Chondrocyte (in vitro differentiated cells): Measurements from ENCODE around the gene CCDC82. TPM values are rescaled to one million over a fixed set of nuclear protein-coding genes. Genes with fewer than 3 reads are reported as not detected.
"Not testable (repeated sequence)": the region's sequence is repeated elsewhere in the genome, so short reads cannot be mapped to it uniquely, and the experiment has no call there.

Experiments
- DNase-seq: peaks from one replicate; pipeline ENCODE4 v3.0.0; 2021; ENCODE audit warnings: mixed read lengths, low spot score
- H3K27ac Mint-ChIP-seq: one replicate; pipeline ENCODE4 v1.8.0; 2021; ENCODE audit warnings: mild to moderate bottlenecking, moderate library complexity, mixed read lengths; ENCODE audit not compliant: unreplicated experiment
- H3K27me3 Mint-ChIP-seq: 2 replicates; pipeline ENCODE4 v1.8.0; 2021; ENCODE audit warnings: low read depth, mixed read lengths
- H3K36me3 Mint-ChIP-seq: 2 replicates; pipeline ENCODE4 v1.8.0; 2021; ENCODE audit warnings: low read depth, mixed read lengths
- H3K4me1 Mint-ChIP-seq: 2 replicates; pipeline ENCODE4 v1.8.0; 2021; ENCODE audit warnings: low read depth, mild to moderate bottlenecking, mixed read lengths
- H3K4me3 Mint-ChIP-seq: one replicate; pipeline ENCODE4 v1.8.0; 2021; ENCODE audit warnings: mild to moderate bottlenecking, moderate library complexity, mixed read lengths; ENCODE audit not compliant: unreplicated experiment
- H3K9me3 Mint-ChIP-seq: 2 replicates; pipeline ENCODE4 v1.8.0; 2021; ENCODE audit warnings: low read depth, mixed read lengths
- total RNA-seq: library from RNA; stranded (reverse); gene quantifications from 3 replicates; pipeline ENCODE4 v1.2.1, GENCODE V29; 2021
- TF ChIP-seq, protein P1 (sequence below): fragments of 200-600 bp; sonication (generic); IDR thresholded peaks from 2 replicates; pipeline ENCODE4 v1.5.0; 2021; ENCODE audit warnings: antibody characterized with exemption, mild to moderate bottlenecking, moderate library complexity

CCDC82 gene
- total RNA-seq, 1 donor from 2014 or later: 21.3 TPM

- Mint-ChIP-seq H3K4me3 (no peak overlapping the region), H3K27ac (no peak overlapping the region)
These were observed 23.2 kb upstream of the CCDC82 start for GRCh38 chr11:96412761-96413381.

DNA sequence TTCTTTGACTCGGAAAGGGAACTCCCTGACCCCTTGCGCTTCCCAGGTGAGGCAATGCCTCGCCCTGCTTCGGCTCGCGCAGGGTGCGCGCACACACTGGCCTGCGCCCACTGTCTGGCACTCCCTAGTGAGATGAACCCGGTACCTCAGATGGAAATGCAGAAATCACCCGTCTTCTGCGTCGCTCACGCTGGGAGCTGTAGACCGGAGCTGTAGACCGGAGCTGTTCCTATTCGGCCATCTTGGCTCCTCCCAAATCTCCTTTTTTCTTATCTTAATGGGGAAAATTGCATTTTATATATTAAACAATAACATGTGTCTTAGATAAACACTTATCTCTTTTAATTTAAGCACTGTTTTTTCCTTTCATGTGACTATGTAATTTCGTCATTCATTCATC, 21.7 kb upstream of the CCDC82 start:
- H3K9me3 Mint-ChIP-seq, H3K36me3 Mint-ChIP-seq, H3K4me1 Mint-ChIP-seq, DNase-seq, H3K27me3 Mint-ChIP-seq: not testable (repeated sequence)
- Mint-ChIP-seq H3K4me3 (peak overlapping the region; percentile 71), H3K27ac (peak overlapping the region; percentile 32)

More at GRCh38 chr11:96412761-96413381, 23.2 kb upstream of the CCDC82 start:
- no peaks in the 10 kb centered on the region for H3K9me3 Mint-ChIP-seq
- H3K27me3 Mint-ChIP-seq: peaks cover 4% of the 10 kb centered on the region
- TF ChIP-seq, protein P1, sequence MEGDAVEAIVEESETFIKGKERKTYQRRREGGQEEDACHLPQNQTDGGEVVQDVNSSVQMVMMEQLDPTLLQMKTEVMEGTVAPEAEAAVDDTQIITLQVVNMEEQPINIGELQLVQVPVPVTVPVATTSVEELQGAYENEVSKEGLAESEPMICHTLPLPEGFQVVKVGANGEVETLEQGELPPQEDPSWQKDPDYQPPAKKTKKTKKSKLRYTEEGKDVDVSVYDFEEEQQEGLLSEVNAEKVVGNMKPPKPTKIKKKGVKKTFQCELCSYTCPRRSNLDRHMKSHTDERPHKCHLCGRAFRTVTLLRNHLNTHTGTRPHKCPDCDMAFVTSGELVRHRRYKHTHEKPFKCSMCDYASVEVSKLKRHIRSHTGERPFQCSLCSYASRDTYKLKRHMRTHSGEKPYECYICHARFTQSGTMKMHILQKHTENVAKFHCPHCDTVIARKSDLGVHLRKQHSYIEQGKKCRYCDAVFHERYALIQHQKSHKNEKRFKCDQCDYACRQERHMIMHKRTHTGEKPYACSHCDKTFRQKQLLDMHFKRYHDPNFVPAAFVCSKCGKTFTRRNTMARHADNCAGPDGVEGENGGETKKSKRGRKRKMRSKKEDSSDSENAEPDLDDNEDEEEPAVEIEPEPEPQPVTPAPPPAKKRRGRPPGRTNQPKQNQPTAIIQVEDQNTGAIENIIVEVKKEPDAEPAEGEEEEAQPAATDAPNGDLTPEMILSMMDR: no peak
- peaks cover 2% of the 10 kb centered on the region for H3K36me3 Mint-ChIP-seq
- H3K4me1 Mint-ChIP-seq: peaks cover 4% of the 10 kb centered on the region
- no peak for DNase-seq

DNA sequence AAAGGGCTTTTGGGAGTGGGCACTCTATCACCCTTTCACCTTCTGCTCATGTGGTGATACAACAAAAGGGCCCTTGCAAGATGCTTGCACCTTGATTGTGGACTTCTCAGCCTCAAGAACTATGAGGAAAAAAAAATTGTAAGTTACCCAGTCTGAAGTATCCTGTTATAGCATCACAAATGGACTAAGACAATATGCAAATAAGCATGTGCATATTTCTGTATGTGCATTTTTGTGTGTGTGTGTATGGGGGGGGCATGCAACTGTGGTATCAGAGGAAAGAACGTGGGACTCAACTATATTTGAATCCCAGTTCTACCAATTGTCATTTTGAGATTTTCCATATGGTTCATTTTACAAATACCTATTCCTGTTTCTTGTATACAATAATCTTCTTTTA, 11.0 kb upstream of the CCDC82 start:
- no peak overlapping the region for H3K4me3 Mint-ChIP-seq
- H3K4me1 Mint-ChIP-seq: no peaks in the 10 kb centered on the region
- DNase-seq: no peak
- H3K27ac Mint-ChIP-seq: no peak overlapping the region
- H3K9me3 Mint-ChIP-seq: peaks cover 22% of the 10 kb centered on the region
- H3K36me3 Mint-ChIP-seq: peaks cover 7% of the 10 kb centered on the region
- TF ChIP-seq, protein P1: no peak
- H3K27me3 Mint-ChIP-seq: no peaks in the 10 kb centered on the region

- DNase-seq: no peak
- peaks cover 5% of the 10 kb centered on the region for H3K36me3 Mint-ChIP-seq
- H3K9me3 Mint-ChIP-seq: peaks cover 13% of the 10 kb centered on the region
- TF ChIP-seq, protein P1: no peak
- H3K27ac Mint-ChIP-seq: no peak overlapping the region
- no peaks in the 10 kb centered on the region for H3K27me3 Mint-ChIP-seq
- peaks cover 5% of the 10 kb centered on the region for H3K4me1 Mint-ChIP-seq
- no peak overlapping the region for H3K4me3 Mint-ChIP-seq
These were observed 8.2 kb upstream of the CCDC82 start for GRCh38 chr11:96397863-96398262.

DNA sequence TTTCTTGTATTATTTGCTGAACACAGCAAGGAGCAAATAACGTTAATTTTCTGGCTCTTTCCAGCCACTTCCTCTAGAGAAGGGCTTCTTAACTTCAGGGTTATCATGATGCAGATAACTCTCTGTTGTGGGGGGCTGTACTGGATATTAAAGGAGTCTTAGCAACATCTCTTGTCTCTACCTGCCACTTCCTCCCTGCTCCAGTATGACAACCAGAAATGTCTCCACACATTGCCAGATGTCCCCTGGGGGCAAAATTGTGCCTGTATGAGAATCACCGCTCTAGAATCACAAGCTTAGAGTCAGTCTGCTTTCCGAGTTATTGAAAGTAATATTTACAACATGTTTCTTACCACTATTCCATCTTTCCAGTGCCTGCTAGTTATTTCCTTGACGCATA, 6.9 kb upstream of the CCDC82 start:
- TF ChIP-seq, protein P1: no peak
- no peak for DNase-seq
- Mint-ChIP-seq H3K9me3 (peaks cover 1% of the 10 kb centered on the region), H3K36me3 (no peaks in the 10 kb centered on the region), H3K4me1 (peaks cover 13% of the 10 kb centered on the region), H3K27ac (no peak overlapping the region), H3K4me3 (no peak overlapping the region), H3K27me3 (no peaks in the 10 kb centered on the region)

DNA sequence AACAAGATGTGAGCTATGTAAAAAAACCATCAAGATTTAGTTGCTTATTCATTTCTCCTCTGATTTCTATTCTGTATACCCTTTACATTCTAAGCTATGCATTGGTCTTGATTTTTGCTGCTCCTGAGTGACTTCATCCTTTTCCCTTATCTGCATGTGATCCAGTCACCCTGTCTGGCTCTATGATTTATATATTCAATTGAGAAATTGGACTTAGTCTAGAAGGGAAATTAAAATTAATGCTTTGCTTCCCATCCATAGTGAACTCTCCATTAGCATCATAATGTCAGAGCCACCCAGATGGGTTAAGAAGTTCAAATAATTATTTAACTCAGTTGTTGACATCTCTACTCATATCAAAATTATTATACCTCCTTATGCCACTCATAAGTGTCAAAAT, 5.1 kb upstream of the CCDC82 start:
- peaks cover 8% of the 10 kb centered on the region for H3K9me3 Mint-ChIP-seq
- H3K27ac Mint-ChIP-seq: no peak overlapping the region
- H3K4me3 Mint-ChIP-seq: no peak overlapping the region
- H3K36me3 Mint-ChIP-seq: peaks cover 5% of the 10 kb centered on the region
- TF ChIP-seq, protein P1: no peak
- peaks cover 27% of the 10 kb centered on the region for H3K4me1 Mint-ChIP-seq
- DNase-seq: no peak
- H3K27me3 Mint-ChIP-seq: no peaks in the 10 kb centered on the region
